Fibroblast of lung (primary cell): Measurements from ENCODE around the gene DNASE2B. TPM values are rescaled to one million over a fixed set of nuclear protein-coding genes. Genes with fewer than 3 reads are reported as not detected.

Experiments used
- DNase-seq, 2 donors: peaks; one replicate each; pipeline versions ENCODE4 v3.0.0 to v3.0.0-alpha.2; 2010; ENCODE audit warnings: low read depth in 2 of 2
- H2AFZ ChIP-seq: 2 replicates; pipeline ENCODE4 v1.5.1; 2012; ENCODE audit warnings: low read length, control low read depth, inconsistent platforms
- H3K27ac ChIP-seq: 2 replicates; pipeline ENCODE4 v1.5.1; 2011; ENCODE audit warnings: low read length, control low read depth; ENCODE audit not compliant: insufficient read depth
- H3K27me3 ChIP-seq: 2 replicates; pipeline ENCODE4 v1.5.1; 2011; ENCODE audit warnings: mild to moderate bottlenecking, low read length; ENCODE audit not compliant: control insufficient read depth, insufficient read depth
- H3K36me3 ChIP-seq: 2 replicates; pipeline ENCODE4 v1.5.1; 2011; ENCODE audit warnings: low read length; ENCODE audit not compliant: control insufficient read depth, insufficient read depth
- H3K4me1 ChIP-seq: 2 replicates; pipeline ENCODE4 v1.5.1; 2011; ENCODE audit warnings: low read length; ENCODE audit not compliant: control insufficient read depth, insufficient read depth; ENCODE audit errors: extremely low read depth
- H3K4me2 ChIP-seq: 2 replicates; pipeline ENCODE4 v1.5.1; 2011; ENCODE audit warnings: low read length, control low read depth; ENCODE audit not compliant: insufficient read depth; ENCODE audit errors: extremely low read depth
- H3K4me3 ChIP-seq, 4 experiments: fragments of 200-600 bp in 1 of 4; sonication (generic) in 1 of 4; replicated peaks in 1 of 4; 2 replicates each; pipeline ENCODE4 v1.5.1; 2011 to 2016; ENCODE audit warnings: low read length in 4 of 4, low read depth in 3 of 4, mild to moderate bottlenecking in 3 of 4, control low read depth in 2 of 4, inconsistent platforms in 1 of 4, mixed read lengths in 1 of 4; ENCODE audit not compliant: insufficient read depth in 1 of 4; ENCODE audit errors: control extremely low read depth in 1 of 4
- H3K79me2 ChIP-seq: 2 replicates; pipeline ENCODE4 v1.5.1; 2012; ENCODE audit warnings: mild to moderate bottlenecking, low read length, inconsistent platforms; ENCODE audit not compliant: control insufficient read depth, insufficient read depth
- H3K9ac ChIP-seq: 2 replicates; pipeline ENCODE4 v1.5.1; 2011; ENCODE audit warnings: mild to moderate bottlenecking, low read length, control low read depth; ENCODE audit not compliant: insufficient read depth
- H3K9me3 ChIP-seq: 2 replicates; pipeline ENCODE4 v1.5.1; 2012; ENCODE audit warnings: low read depth, low read length; ENCODE audit not compliant: control insufficient read depth, insufficient read depth
- H4K20me1 ChIP-seq: 2 replicates; pipeline ENCODE4 v1.5.1; 2011; ENCODE audit warnings: low read length; ENCODE audit not compliant: control insufficient read depth, insufficient read depth; ENCODE audit errors: extremely low read depth
- CTCF ChIP-seq, 2 donors: IDR thresholded peaks in 1 of 2; conservative IDR thresholded peaks in 1 of 2; 1 replicate in 1 of 2; 2 replicates in 1 of 2; pipeline ENCODE4 v1.5.1; 2011 to 2012; ENCODE audit warnings: low read length in 2 of 2, control low read depth in 1 of 2, inconsistent platforms in 1 of 2, low read depth in 1 of 2, mild to moderate bottlenecking in 1 of 2
- EZH2 ChIP-seq: IDR thresholded peaks from 2 replicates; pipeline ENCODE4 v1.5.1; 2012; ENCODE audit warnings: low read length, control low read depth, mild to moderate bottlenecking; ENCODE audit errors: missing control alignments
- polyA plus RNA-seq, 2 donors: library from polyadenylated mRNA; depleted of rRNA in 1 of 2; stranded (reverse) in 1 of 2; unstranded in 1 of 2; fragments of >200 nt; gene quantifications; 2 replicates each; pipeline ENCODE4 v1.2.1, GENCODE V29; 2011 to 2012; ENCODE audit warnings: missing spikeins in 1 of 2
- total RNA-seq: library from RNA; depleted of rRNA; stranded (reverse); fragments of >200 nt; gene quantifications from 2 replicates; pipeline ENCODE4 v1.2.1, GENCODE V29; 2014

Gene DNASE2B
- total and polyA plus RNA-seq, 2 donors (not counting 1 experiment from before 2014, with no cell fraction given): not detected

- H3K9ac ChIP-seq: no peak overlapping the region
- no peaks in the 10 kb centered on the region for H3K36me3 ChIP-seq
- no peak for DNase-seq
- no peak overlapping the region for H3K4me3 ChIP-seq
- H3K27ac ChIP-seq: no peak overlapping the region
- no peaks in the 10 kb centered on the region for H4K20me1 ChIP-seq
- TF ChIP-seq EZH2 (no peak), CTCF (conservative IDR thresholded peaks at IDR 0.05 in 1 of 2, IDR thresholded peaks at IDR 0.05 in 1 of 2; ENCODE audit: low read depth in 1 of 2, low read length in 2 of 2) (no peak)
- H3K9me3 ChIP-seq: no peaks in the 10 kb centered on the region
- no peaks in the 10 kb centered on the region for H3K27me3 ChIP-seq
- no peak overlapping the region for H2AFZ ChIP-seq
- peaks cover 22% of the 10 kb centered on the region for H3K4me1 ChIP-seq
- H3K4me2 ChIP-seq: no peak overlapping the region
- no peaks in the 10 kb centered on the region for H3K79me2 ChIP-seq
These were observed 31.1 kb upstream of the DNASE2B start for GRCh38 chr1:84367219-84367618.

GRCh38 chr1:84368441-84368840, 29.8 kb upstream of the DNASE2B start:
- H2AFZ ChIP-seq: no peak overlapping the region
- H3K9me3 ChIP-seq: no peaks in the 10 kb centered on the region
- H3K27me3 ChIP-seq: no peaks in the 10 kb centered on the region
- no peak overlapping the region for H3K27ac ChIP-seq
- no peak overlapping the region for H3K9ac ChIP-seq
- peaks cover 22% of the 10 kb centered on the region for H3K4me1 ChIP-seq
- H3K36me3 ChIP-seq: no peaks in the 10 kb centered on the region
- H3K4me2 ChIP-seq: no peak overlapping the region
- DNase-seq: no peak
- no peak overlapping the region for H3K4me3 ChIP-seq
- H4K20me1 ChIP-seq: no peaks in the 10 kb centered on the region
- TF ChIP-seq CTCF (conservative IDR thresholded peaks at IDR 0.05 in 1 of 2, IDR thresholded peaks at IDR 0.05 in 1 of 2; ENCODE audit: low read depth in 1 of 2, low read length in 2 of 2): no peak
- no peak for TF ChIP-seq EZH2
- no peaks in the 10 kb centered on the region for H3K79me2 ChIP-seq

GRCh38 chr1:84370266-84370665, 28.0 kb upstream of the DNASE2B start:
- TF ChIP-seq CTCF (conservative IDR thresholded peaks at IDR 0.05 in 1 of 2, IDR thresholded peaks at IDR 0.05 in 1 of 2; ENCODE audit: low read depth in 1 of 2, low read length in 2 of 2) (no peak), EZH2 (no peak)
- no peak for DNase-seq
- no peaks in the 10 kb centered on the region for H3K79me2 ChIP-seq
- H3K4me3 ChIP-seq: no peak overlapping the region
- H3K4me1 ChIP-seq: peaks cover 20% of the 10 kb centered on the region
- H4K20me1 ChIP-seq: no peaks in the 10 kb centered on the region
- H3K27ac ChIP-seq: no peak overlapping the region
- H3K9ac ChIP-seq: no peak overlapping the region
- H3K9me3 ChIP-seq: no peaks in the 10 kb centered on the region
- H2AFZ ChIP-seq: no peak overlapping the region
- H3K4me2 ChIP-seq: no peak overlapping the region
- no peaks in the 10 kb centered on the region for H3K27me3 ChIP-seq
- H3K36me3 ChIP-seq: no peaks in the 10 kb centered on the region
